Sigmoid colon (tissue), 4 donors: Measurements from ENCODE around the gene TRMT1.

Source experiments
- EP300 ChIP-seq, 4 donors: sonication (generic); formaldehyde crosslinking; IDR thresholded peaks; one replicate each; pipeline ENCODE4 v1.6.1; 2017; ENCODE audit warnings: antibody characterized with exemption in 4 of 4
- POLR2A ChIP-seq, 2 donors: fragments of 450-650 bp; IDR thresholded peaks; one replicate each; pipeline ENCODE4 v1.6.1; 2016; ENCODE audit warnings: antibody characterized with exemption in 2 of 2, mild to moderate bottlenecking in 2 of 2, moderate library complexity in 2 of 2
- POLR2AphosphoS5 ChIP-seq, 4 donors: sonication (generic); formaldehyde crosslinking; IDR thresholded peaks; one replicate each; pipeline ENCODE4 v1.6.1; 2017; ENCODE audit warnings: antibody characterized with exemption in 4 of 4
- TF ChIP-seq, protein P1 (sequence below), 4 experiments: fragments of 450-650 bp in 3 of 4; fragments of 200-600 bp in 1 of 4; IDR thresholded peaks; one replicate each; pipeline ENCODE4 v1.5.1; 2016 to 2019; ENCODE audit warnings: antibody characterized with exemption in 4 of 4, mild to moderate bottlenecking in 3 of 4, moderate library complexity in 2 of 4

DNA sequence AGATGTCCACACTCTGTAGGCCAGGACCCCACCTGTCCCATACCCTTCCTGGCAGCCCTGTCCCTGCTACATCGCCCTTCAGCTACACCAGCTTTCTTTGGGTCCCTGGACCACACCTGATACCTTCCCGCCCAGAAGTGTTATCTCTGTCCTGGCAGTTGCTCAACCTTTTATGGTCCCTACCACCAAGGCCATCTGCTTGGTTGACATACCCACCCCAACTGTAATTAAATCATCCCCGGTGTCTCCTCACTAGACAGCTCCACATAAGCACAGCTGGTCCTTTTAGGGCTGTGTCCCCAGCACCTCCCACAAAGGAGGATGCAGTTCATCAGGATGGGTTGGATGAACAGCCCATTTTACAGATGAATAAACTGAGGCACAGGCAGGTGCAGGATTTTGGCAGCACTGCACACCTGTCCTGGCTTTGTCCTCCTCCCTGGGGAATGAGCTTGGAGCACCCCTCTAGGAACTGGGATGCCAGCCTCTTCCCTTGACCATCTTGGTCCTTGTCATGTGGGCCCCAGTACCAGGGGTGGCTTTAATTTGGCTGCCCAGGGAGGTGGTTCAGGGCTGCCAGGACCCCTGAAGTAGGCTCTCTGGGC lies 14.4 kb upstream of the TRMT1 start:
- TF ChIP-seq POLR2AphosphoS5 (IDR thresholded peaks at IDR 0.05) (no peak), POLR2A (IDR thresholded peaks at IDR 0.05) (no peak), EP300 (IDR thresholded peaks at IDR 0.05) (no peak)
- TF ChIP-seq, protein P1, sequence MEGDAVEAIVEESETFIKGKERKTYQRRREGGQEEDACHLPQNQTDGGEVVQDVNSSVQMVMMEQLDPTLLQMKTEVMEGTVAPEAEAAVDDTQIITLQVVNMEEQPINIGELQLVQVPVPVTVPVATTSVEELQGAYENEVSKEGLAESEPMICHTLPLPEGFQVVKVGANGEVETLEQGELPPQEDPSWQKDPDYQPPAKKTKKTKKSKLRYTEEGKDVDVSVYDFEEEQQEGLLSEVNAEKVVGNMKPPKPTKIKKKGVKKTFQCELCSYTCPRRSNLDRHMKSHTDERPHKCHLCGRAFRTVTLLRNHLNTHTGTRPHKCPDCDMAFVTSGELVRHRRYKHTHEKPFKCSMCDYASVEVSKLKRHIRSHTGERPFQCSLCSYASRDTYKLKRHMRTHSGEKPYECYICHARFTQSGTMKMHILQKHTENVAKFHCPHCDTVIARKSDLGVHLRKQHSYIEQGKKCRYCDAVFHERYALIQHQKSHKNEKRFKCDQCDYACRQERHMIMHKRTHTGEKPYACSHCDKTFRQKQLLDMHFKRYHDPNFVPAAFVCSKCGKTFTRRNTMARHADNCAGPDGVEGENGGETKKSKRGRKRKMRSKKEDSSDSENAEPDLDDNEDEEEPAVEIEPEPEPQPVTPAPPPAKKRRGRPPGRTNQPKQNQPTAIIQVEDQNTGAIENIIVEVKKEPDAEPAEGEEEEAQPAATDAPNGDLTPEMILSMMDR (IDR thresholded peaks at IDR 0.05) = no peak
